NCI-H1092 treated with DMSO at 0.1 percent for 48 hours (cell line): ENCODE data around the gene SUSD4.
"Not testable (repeated sequence)": the region's sequence is repeated elsewhere in the genome, so short reads cannot be mapped to it uniquely, and the experiment has no call there.

Experiments used
- DNase-seq: peaks from one replicate; lab custom pipeline; 2025; lab: John Stamatoyannopoulos, UW

The SUSD4 gene

DNA sequence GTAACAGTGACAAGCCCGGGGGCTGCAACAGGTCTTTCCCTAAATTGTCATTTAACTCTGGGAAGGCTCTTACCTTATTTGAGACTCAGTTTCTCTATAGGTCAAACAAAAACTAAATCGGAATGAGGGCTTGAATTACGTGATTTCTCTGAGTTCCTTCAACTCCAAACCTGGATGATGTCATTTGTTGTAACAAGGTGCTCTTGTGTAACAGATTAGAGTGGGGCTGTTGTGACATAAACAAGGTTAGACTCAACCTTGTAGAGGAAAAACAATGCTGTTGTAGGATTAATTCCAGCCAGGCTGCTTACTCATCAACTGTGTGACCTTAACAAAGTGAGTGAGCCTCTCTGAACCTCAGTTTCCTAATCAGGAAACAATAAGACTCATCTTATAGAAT is 74.4 kb downstream of the SUSD4 start:
- DNase-seq, result no peak

- DNase-seq, result no peak
These were observed 75.2 kb downstream of the SUSD4 start for GRCh38 chr1:223288826-223289225.

DNA sequence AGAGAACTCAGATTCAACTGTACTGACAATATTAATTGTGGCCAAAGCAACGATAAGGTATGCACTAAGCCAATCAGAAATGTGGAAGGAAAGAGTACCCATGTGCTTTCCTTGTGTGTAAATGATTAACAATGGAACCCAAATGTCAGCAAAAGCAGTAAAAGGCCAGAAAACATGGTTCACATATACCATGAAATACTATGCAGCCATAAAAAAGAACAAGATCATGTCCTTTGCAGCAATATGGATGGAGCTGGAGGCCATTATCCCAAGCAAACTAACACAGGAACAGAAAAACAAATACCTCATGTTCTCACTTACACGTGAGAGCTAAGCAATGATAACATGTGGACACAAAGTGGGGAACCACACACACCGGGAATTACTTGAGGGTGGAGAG is 78.5 kb downstream of the SUSD4 start:
- DNase-seq, result no peak

DNA sequence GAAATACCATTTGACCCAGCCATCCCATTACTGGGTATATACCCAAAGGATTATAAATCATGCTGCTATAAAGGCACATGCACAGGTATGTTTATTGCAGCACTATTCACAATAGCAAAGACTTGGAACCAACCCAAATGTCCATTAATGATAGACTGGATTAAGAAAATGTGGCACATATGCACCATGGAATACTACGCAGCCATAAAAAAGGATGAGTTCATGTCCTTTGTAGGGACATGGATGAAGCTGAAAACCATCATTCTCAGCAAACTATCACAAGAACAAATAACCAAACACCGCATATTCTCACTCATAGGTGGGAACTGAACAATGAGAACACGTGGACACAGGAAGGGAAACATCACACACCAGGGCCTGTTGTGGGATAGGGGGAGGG is 80.3 kb downstream of the SUSD4 start:
- DNase-seq, result not testable (repeated sequence)

- not testable (repeated sequence) for DNase-seq
These were observed 85.7 kb downstream of the SUSD4 start for GRCh38 chr1:223278311-223278710.

DNA sequence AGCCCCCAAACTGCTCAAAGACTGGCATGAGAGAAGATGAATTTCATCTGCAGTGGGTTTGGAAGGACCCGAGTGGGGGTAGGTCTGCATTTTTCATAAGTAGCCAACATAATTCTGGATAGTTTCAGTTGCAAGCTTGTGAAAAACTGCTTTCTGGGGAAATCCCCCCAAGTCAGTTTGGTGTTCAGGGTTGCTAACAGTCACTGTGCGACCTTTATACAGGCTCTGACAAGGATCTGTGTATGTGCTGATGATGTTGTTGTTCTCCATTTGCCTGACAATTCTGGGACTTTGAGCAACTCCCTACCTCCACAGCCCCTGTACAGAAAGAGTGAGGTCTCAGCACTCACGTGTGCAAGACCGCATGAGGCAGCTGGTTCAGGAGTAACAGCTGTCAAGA is 87.9 kb downstream of the SUSD4 start:
- no peak for DNase-seq

DNA sequence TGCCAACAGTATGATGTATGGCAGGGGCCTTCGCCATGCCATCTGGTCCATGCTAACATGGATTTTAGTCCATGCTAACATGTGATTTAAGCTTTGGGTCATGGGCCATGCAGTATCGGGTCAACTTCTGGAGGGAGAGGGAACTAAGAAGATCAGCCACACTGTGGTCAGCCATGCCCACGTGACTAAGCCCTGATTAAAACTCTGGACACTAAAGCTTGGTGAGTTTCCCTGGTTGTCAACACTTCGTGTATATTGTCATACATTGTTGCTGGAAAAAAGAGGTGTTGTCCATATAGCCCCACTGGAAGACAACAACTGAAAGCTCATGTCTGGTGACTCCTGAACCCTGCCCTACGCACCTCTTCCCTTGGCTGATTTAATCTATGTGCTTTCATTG is 90.5 kb downstream of the SUSD4 start:
- no peak for DNase-seq

DNA sequence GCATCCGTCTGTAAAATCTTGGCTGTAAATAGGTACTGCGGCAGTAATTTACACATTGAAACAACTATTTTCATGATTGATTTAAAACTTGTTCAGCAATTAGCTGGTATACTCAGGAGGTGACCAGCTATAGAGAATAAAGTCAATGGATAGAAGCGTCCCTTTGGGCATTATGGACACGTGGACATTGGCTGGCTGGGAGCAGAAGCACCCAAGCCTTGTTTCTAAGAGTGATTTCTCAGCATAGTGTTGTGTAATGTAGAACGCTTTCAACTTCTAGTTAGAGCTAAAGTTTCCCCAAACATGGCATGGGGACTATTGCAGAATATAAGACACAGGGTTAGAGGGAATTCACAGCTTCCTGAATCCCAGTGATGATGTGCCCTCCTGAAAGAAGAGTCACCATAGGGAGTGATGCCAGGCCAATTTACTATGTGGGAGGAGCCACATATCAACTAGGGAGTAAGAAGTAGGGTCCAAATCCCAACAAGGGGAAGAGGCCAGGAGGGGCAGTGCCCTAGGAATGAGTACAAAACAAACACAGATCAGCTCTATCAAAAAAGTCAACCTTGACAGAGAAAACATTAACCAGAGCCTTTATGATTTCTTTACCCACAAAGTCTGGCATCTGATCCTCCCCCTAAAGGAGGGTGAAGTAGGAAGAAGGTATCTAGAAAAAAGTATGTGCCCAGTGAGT is 92.7 kb downstream of the SUSD4 start:
- no peak for DNase-seq

GRCh38 chr1:223270155-223270554 is 93.8 kb downstream of the SUSD4 start:
- DNase-seq, result no peak

- DNase-seq, result no peak
These were observed 95.0 kb downstream of the SUSD4 start for GRCh38 chr1:223269006-223269405.

DNA sequence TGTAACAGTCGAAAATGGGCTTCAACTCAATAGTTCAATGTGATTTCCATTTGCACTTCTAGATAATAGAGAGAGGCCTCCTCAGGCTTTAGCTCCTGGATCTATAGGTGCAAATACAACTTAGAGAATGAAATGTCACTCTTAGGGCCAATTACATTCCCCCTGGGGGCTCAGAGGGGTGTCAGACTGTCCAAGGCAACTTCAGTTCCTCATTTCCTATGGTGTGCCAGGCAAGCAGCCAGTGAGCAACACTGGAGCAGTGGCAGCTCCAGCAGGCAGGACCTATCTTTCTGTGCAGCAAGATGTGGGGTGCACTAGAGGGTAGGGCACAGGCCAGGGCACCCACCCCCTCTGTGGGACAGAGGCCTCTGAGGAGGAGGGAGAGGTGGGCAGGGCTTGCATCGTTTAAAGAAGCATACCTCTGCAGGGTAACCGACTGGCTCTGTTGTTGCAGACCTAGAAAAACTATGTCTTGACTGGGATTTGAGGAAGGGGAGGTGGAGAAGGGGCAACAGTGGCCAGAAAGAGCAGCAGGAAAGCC is 97.3 kb downstream of the SUSD4 start:
- DNase-seq, result no peak

- no peak for DNase-seq
These were observed 98.7 kb downstream of the SUSD4 start for GRCh38 chr1:223264983-223265908.

DNA sequence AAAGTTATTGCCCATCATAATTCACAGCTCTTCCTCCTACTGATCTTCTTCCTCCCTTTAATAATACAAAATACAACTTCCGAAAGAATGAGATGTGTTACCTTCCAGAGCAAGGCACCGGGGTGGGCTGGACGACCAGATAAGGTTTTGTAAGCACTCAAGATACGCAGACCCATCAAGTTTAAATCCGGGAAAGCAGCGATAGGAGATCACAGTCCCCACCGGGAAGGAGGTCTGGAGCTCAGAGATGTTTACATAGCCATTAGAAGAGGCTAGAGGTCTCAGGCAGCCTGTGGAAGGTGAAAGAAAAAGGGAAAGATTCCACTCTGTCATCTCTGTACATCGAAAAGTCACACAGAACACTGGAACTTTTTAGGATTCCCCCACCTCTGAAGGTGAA is 99.4 kb downstream of the SUSD4 start:
- no peak for DNase-seq

- DNase-seq, result no peak
These were observed 102.1 kb downstream of the SUSD4 start for GRCh38 chr1:223261914-223262313.

- DNase-seq, result no peak
These were observed 103.3 kb downstream of the SUSD4 start for GRCh38 chr1:223260712-223261111.

- DNase-seq, result no peak
These were observed 104.5 kb downstream of the SUSD4 start for GRCh38 chr1:223259462-223259861.

GRCh38 chr1:223258751-223259198 is 105.2 kb downstream of the SUSD4 start:
- DNase-seq, result no peak

DNA sequence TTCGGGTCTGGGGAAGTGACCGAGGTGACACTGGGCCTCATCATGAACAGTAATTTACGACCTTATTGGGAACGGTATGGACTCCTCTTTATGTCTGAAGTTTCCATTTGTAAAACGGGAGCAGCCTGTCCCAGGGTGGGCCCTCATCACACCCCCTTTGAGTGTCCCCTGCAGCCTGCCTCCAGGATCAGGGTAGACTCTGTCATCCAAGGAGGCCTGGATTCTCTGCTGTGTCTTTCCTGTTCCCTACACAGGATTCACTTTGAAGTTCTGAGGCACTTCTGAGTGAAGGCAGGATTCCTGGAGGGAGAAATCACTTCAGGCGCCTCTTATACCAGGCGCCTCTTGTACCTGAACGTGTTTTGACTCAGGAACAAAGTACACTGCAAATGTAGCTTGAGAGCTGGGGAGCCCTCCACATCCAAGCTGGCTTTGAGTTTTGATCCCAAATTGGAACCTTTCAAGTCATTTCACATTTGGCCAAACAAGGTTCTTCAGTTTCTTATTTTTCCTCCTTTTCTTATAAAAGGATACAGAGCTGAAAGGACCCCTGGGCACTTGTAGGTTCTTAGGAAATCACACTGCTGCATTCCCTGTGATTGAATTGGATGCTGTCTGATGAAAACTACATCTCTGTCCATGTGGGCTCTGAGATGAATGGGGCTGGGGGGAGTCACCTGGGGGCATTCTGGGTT is 106.0 kb downstream of the SUSD4 start:
- no peak for DNase-seq

GRCh38 chr1:223256034-223256433 is 107.9 kb downstream of the SUSD4 start:
- no peak for DNase-seq

DNA sequence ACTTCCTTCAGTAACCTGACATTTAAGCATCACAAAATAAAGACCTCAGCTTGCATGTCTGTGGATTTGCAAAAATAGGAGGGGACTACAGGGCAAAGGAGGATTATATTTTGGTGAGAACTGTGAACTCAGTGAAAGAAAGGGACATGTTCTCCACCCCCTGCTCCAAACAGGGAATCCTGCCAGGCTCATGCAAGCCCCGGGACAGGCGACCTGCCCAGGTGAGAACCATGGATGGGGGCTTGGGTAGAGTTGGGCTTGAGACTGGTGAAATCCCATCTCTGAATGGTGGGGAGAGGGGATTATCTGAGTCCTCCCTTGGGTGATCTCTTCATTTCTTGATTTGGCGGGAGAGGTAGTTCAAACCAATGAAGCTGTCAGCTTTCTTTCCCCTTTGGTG is 110.1 kb downstream of the SUSD4 start:
- no peak for DNase-seq

DNA sequence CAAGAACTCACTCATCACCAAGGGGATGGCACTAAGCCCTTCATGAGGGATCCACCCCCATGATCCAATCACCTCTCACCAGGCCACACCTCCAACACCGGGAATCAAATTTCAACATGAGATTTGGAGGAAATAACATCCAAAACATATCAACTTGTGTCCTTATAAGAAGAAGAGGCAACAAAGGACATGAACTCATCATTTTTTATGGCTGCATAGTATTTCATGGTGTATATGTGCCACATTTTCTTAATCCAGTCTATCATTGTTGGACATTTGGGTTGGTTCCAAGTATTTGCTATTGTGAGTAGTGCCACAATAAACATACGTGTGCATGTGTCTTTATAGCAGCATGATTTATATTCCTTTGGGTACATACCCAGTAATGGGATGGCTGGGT is 112.6 kb downstream of the SUSD4 start:
- not testable (repeated sequence) for DNase-seq

GRCh38 chr1:223250632-223251015 is 113.4 kb downstream of the SUSD4 start:
- no peak for DNase-seq
